ENCODE measurements around the gene FLT3.
"Not testable (repeated sequence)": the region's sequence is repeated elsewhere in the genome, so short reads cannot be mapped to it uniquely, and the experiment has no call there.

FLT3 gene

DNA sequence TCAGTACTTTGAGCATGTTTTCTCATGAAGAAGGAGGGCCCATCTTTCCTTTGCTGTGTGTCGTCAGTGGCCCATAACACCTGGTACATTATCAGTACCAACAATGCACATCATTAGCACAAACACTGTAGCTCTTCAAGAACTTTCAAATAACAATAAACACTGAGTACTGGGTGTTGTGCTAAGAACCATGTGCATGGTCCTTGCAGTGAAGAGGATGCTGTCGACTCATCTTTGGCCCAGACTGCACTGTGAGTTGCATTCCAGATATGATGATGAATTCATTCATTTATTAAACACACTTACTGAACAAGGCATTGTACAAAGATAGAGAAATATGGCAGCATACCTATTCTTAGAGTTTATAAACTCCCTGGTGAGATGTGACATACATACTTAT is 55.8 kb downstream of the FLT3 start:
- no peak for DNase-seq (ENCODE audit: low read depth)

- no peak for DNase-seq (ENCODE audit: low read depth)
Measured at GRCh38 chr13:28043224-28043623, 57.2 kb downstream of the FLT3 start.

DNA sequence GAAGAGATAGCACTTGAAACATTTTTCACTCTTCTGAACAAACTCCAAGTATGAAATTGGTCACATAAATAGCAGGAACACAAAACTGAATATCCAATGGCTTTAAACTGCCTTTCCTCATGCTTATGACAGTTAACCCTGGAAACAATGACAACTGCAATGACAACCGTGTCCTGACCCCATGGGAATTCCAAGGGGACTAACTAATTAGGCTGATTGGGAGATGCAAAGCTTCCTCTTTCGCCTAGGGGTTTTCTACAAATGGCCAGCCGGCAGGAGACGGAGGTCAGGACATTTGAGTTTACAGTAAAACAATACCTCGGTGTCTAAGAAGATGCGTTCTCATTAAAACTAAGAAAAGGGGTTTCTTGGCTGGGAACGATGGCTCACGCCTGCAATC is 58.9 kb downstream of the FLT3 start:
- DNase-seq (ENCODE audit: low read depth) = no peak

GRCh38 chr13:28041031-28041461 is 59.3 kb downstream of the FLT3 start:
- DNase-seq (ENCODE audit: low read depth) = no peak

DNA sequence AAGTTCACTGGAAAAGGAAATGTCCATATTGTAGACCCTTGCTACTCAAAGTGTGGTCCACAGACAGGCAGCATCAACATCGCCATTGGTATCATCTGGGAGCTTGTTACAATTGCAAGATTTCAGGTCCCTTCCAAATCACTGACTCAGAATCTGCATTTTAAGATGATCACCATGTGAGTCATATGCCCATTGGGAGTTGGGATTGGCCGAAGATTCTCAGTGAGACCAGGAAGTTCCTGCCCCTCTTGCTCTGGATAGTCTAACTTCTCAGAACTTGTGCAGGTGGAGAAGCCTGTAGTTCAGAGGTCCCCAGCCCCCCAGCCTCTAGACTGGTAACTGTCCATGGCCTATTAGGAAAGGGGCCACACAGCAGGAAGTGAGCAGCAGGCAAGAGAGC is 63.0 kb downstream of the FLT3 start:
- DNase-seq (ENCODE audit: low read depth) = no peak

- DNase-seq (ENCODE audit: low read depth) = no peak
Measured at GRCh38 chr13:28035146-28035782, 65.1 kb downstream of the FLT3 start.

GRCh38 chr13:28033894-28034655 is 66.3 kb downstream of the FLT3 start:
- no peak for DNase-seq (ENCODE audit: low read depth)

GRCh38 chr13:28032438-28032837 is 67.9 kb downstream of the FLT3 start:
- not testable (repeated sequence) for DNase-seq (ENCODE audit: low read depth)

GRCh38 chr13:28031896-28032288 is 68.5 kb downstream of the FLT3 start:
- no peak for DNase-seq (ENCODE audit: low read depth)

DNA sequence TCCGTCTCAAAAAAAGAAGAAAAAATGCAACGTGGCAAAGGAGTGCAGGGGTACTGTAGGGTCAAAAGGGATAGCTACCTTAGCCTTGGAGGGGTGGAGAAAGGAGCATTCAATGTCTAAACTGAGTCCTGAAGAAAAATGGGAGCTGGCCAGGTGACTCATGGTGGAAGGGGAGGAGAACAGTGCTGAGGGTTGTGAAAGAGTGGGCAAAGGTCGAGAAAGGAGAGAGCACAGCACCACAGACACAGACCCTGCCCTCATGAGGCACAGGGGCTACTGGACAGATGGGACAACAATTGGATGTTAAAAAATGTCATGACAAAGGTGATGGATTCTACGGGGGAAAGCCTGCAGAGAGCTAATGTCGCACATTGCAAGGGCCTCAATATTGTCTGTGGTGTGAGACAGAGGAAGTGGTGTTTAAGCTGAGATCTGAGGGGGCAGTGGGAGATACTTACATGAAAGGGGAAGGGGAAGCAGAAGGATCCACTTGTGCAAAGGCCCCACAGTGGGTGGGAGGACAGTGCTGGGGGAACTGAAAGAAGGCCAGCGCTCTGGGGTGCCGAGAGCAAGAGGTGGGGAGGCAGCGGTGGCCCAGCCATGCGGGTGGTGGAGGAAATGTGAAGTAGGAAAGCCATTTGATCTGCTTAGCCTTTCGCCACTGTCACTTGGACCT is 69.0 kb downstream of the FLT3 start:
- no peak for DNase-seq (ENCODE audit: low read depth)

- DNase-seq (ENCODE audit: low read depth) = no peak
Measured at GRCh38 chr13:28027607-28028364, 72.6 kb downstream of the FLT3 start.

- no peak for DNase-seq (ENCODE audit: low read depth)
Measured at GRCh38 chr13:28027071-28027470, 73.3 kb downstream of the FLT3 start.

- no peak for DNase-seq (ENCODE audit: low read depth)
Measured at GRCh38 chr13:28026508-28026907, 73.9 kb downstream of the FLT3 start.

GRCh38 chr13:28022848-28023518 is 77.4 kb downstream of the FLT3 start:
- DNase-seq (ENCODE audit: low read depth) = no peak

DNA sequence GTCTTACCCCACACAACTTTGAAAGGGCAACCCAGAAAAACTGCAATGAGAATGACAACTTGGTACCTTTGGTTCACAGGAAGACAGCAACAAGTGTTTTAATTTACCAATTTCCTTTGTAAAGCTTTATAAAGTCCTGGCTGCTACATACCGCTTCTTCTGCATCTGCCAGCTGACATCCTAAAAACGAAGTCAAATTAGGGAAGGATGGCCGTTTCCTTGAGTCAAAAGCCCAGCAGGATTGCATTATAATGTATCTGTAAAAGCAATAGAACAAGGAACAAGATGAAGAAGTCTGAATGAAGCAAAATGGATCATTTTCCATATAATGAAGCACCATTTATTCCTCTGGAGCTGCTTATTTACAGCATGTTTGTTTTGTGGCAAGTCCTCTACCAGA is 86.1 kb downstream of the FLT3 start:
- no peak for DNase-seq (ENCODE audit: low read depth)

DNA sequence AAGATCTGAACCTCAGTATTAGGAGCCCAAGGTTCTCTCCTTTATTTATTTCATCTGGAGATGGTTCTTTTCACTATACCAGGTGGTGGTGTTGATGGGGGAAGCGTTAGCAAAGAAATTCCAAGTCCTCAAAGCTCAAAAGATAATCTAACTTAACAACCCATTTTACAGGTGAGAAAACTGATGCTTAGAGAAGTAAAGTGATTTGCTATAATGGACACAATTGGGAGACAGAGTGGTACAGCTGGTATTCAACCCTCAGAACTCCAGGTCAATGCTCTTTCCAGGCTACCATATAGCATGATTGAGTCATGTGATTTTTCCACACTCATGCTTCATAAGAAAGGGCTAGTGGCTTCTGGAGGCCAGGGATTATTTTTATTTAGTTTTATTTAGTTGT is 86.9 kb downstream of the FLT3 start:
- DNase-seq (ENCODE audit: low read depth) = no peak

- DNase-seq (ENCODE audit: low read depth) = no peak
Measured at GRCh38 chr13:28012896-28013295, 87.5 kb downstream of the FLT3 start.

DNA sequence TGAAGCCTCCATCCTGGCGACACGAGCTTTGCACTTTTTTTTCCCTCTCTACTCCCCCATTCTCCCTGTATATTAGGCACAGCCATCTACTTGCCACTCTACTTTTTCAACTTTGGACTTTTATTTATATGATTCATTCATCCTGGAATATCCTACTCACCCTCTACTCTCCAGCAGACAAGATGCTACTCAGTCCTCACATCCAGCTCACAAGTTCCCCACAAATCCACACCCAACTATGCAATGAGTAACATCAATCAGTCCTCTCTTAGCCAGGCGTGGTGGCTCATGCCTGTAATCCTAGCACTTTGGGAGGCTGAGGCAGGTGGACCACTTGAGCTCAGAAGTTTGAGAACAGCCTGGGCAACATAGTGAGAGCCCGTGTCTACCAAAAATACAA is 88.0 kb downstream of the FLT3 start:
- no peak for DNase-seq (ENCODE audit: low read depth)

DNA sequence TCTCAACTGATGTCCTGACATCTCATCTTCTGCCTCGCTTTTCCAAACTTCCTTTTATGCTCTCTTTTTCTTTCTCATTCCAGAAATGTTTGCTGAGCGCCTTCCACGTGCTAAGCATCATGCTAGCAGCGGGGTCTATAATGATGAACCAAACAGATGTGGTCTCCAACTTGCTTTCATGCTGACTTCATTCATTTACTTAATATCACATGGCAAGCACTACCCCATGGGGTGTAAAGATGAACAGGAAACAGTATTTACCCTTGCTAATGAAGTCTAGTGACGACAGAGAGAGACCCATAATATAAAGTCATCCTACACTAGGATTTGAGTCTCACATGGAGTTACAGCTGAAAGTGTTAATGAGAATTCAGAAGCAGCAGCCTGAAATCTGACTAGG is 90.3 kb downstream of the FLT3 start:
- no peak for DNase-seq (ENCODE audit: low read depth)

- not testable (repeated sequence) for DNase-seq (ENCODE audit: low read depth)
Measured at GRCh38 chr13:28005016-28005415, 95.4 kb downstream of the FLT3 start.

DNA sequence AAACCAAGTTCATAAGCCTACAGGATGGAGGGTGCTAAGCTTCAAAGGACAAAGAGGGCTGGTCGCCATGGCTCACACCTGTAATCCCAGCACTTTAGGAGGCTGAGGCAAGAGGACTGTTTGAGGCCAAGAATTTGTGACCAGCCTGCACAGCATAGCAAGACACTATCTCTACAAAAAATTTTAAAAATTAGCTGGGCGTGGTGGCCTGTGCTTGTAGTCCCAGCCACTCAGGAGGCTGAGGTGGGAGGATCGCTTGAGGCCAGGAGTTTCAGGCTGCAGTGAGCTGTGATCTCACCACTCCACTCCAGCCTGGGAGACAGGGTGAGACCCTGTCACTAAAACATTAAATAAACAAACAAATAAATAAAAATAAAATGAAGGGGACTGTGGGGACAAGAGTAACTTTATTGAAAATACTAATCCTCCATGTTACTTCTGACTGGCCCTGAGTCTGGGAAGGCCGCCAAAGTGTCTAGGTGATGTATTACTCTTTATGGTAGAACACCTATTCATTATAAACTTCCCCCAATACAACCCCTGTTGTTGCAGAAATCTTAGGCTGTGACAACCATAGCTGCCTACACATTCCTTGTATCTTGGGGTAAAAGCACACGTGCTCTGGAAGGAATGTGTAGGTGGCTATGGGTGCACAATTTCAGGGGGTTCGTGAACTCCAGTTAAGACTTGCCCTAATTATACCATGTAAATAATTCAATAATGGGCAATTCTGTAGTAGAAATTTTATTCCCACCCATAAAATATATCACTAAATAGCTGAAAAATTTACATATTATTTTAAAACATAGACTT is 97.3 kb downstream of the FLT3 start:
- no peak for DNase-seq (ENCODE audit: low read depth)
